Right hindlimb (tissue), 1 donor: ENCODE measurements around the gene ZNF285.
"Not testable (repeated sequence)": the region's sequence is repeated elsewhere in the genome, so short reads cannot be mapped to it uniquely, and the experiment has no call there.

ENCODE experiments used
- DNase-seq: peaks from one replicate; pipeline ENCODE4 v3.0.0-alpha.2; 2018

The ZNF285 gene

DNA sequence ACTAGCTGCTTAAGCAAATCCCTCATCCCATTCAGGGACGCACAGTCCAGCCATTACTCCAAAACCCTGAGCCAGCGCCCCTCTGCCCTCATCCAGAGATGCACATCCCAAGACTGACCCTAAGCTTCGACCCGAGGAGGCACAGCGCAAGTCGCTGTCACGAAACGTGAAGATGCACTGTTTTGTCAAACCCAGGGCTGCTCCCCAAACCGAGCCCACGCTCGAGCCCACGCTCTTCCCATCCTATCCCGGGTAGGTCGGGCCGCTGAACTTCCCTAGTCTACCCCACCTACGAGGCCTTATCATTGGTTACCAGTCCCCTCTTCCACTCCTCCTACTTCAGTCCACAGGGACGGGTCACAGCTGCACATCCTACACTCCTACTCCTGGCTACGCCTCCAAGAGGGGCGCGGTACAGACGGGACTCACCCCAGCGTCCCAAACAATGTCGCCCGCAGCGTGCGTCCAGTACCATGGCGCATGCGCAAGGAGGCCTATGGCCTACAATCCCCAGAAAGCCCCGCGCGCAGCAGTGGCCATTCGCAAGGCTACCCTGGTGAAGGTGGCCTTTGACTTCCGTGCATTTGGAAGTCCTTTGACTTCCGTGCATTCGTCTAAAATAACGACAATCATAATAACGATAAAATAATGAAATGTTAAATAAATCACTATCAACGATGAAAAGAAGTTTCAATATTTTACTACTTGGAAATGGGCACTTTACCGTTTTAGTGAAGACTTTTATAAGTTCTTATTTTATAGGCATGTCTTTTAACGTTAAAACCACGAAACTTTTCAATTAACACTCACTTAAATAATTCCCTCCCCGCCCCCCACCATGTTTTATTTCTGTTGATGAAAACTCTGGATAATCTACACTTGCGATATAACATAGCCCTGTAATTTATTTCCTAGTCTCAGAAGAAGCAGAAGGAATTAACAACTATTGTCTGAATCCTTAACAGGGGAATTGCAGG is at the start of gene ZNF285:
ZNF285 (minus strand) TSS at position 470 of the 977 bp plus-strand sequence. CDS start 4,395 bp downstream, outside the sequence.
- peak; percentile 98 for DNase-seq

- DNase-seq, result peak; percentile 93
Observed at GRCh38 chr19:44447916-44448674, 46.7 kb upstream of the ZNF285 start, which contains the start of gene ZNF229. TSS of gene ZNF229 (minus strand) at chr19:44448472. CDS start at chr19:44442847, 5,625 bp downstream.

- DNase-seq, result no peak
Observed at GRCh38 chr19:44438441-44438840, 37.0 kb upstream of the ZNF285 start.

GRCh38 chr19:44435441-44435840 is 34.0 kb upstream of the ZNF285 start:
- no peak for DNase-seq

DNA sequence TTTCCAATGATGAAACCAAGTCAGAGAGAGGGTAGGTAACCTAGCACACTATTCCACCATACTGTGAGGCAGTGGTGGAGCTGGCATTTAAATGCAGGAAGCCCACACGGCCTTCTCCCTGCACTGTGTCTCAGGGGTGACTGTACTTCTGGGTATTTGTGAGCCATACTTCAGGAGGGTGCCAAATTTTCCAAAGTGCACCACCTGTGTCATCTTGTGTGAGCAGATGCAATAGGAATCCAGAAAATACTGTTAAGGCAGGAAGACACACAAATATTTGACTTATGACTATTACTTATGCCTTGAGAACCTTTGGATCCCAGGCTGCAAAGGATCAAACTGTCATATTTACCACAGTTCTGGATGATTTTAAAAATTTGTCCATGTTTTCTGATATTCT is 29.5 kb upstream of the ZNF285 start:
- no peak for DNase-seq

- not testable (repeated sequence) for DNase-seq
Observed at GRCh38 chr19:44415553-44415952, 14.1 kb upstream of the ZNF285 start.

DNA sequence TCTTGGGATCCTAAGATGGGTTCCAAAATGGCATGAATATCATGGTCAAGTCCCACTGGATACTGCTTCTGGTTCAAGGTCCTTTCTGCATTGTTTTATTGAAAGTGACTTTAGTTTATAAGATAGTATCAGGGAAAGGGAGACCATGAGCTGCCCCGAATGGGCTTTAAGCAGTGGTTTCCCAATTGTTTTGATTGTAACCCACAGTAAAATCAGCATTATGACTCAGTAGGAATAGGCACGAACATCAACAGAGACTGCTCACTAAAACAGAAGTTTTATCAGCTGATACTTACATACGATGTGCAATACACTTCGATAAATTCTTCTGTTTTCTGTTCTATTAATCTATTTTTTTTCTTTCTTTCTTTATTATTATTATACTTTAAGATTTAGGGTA is 12.1 kb downstream of the ZNF285 start:
- DNase-seq, result not testable (repeated sequence)

DNA sequence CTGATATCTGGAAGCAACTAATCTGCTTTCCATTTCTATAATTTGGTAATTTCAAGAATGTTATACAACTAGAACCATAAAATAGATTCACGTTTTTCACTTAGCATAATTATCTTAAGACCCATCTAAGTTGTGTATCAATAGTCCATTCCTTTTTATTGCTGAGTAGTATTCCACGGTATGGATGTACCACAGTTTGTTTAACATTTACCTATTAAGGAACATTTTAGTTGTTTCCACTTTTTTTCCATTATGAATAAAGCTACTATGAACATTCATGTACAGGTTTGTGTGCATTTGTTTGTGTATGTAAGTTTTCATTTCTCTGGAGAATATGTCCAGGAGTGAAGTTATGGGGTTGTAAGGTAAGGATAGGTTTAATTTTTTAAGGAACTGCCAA is 26.6 kb downstream of the ZNF285 start:
- DNase-seq, result no peak

DNA sequence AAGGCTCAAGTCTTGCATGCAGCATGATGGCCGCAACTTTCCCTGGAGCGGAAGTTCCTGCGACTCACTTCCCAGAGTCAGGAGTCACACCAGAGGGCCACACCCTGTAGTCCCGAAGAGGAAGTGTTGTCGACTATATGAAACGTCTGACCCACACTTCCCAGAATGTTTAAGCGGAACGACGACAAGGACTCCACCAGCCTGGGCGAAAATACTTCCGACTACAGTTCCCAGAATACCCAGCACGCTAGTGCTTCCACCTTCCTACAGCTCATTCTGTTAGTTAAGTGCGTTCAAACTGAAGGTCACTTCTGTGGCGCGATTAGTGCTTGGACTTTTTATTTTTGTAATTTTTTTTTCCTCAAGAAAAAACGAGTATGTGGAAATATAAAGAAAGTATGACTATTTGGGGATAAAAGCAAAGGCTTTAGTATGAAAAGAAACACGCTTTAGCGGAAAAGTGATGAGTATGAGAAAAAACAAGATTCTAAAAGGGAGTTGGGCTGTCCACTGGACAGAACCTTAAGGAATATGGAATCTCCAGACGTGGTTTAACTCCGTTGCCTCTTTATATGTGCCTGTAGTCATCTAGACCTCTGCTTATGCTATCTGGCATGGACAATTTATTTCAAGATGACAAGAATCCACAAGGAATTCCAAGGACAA is 29.5 kb downstream of the ZNF285 start:
- no peak for DNase-seq

DNA sequence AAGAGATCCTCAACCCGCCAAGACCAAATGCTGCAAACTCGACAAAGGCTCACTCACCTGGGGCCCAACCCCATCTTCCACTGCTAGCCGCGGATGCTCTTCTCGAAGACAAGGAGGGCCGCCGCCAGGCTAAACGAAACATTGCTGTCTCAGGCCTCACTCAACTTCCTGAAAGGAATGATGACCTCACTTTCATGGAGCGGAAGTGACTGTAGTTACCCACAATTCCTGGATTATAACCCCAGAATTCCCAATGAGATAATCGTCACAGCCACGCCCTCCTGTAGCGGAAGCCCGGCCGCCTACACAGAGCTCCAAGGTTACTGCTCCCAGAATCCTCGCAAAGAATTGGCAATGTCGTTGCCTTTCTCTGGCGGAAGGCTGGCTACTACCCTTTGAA is 34.4 kb downstream of the ZNF285 start:
- no peak for DNase-seq

DNA sequence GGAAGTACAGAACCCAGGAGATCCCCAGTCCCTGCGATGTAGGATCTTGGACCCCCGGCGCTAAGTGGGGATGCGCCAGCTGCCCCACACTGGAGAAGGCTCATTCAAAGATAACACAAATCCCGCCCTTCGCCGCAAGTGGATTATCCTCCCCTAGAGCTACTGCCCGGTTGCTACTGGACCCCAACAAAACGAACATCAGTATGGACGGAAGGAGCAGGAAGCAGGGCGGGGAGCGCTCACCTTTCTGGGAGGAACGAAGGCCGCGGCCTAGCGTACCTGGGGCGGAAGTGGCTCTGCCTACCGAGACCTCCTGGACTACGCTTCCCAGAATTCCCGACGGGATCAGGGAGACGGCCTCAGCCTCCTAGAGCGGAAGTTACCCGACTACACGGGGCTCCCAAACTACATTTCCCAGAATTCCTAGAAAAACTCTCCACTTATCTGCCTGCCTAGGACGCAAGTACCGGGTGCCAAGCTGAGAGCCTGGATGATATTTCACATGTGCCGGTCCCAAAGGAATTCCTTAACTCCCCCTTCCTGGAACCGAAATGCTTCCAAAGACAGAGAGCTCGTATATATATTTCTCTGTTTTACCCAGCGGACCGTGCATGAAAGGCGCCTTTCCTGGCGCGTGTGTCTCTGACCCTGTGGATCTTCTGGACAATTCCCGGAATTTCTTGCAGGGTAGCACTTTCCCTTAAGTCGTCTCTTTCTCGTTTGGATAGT is 44.9 kb downstream of the ZNF285 start, which contains the start of gene ZNF112:
ZNF112 (minus strand) TSS at position 298 of the 729 bp plus-strand sequence. CDS start 16,141 bp downstream, outside the sequence.
- DNase-seq, result peak; percentile 94

- DNase-seq, result no peak
Observed at GRCh38 chr19:44346556-44346955, 54.9 kb downstream of the ZNF285 start.

DNA sequence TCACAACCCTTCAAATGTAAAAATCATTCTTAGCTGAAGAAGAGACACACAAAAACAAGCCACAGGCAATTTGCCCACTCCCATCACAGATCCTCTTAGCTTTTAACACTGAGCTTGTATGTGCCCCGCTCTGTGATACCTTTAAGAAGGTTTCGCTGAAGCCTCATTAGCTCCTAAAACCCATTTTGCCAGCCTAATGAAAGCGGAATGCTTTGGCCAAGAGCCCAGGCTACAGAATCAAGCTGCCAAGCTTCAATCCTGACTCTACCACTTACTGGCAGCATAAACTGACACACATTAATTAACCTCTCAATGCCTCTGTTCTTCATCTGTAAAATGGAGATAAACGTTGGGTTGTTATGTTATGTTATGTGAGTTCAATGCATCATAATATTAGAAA is 55.4 kb downstream of the ZNF285 start:
- DNase-seq, result no peak

DNA sequence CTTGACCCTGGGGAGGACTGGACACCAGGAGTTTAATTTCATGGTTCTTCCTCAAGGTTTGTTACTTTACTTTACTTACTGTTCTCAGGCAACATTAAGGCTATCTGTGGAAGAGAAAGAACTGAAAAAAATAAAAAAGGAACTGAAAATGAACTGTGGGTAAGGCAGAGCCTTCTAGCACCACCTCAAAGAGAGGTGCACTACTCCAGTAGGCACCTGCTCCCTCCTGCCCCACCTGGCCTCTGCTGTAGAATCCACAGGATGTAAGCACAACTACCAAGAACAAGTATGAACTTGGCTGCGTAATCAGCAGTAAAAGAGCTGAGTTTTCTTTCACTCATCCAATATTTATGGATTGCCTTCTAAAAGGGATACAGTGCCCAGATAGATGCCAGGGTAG is 57.2 kb downstream of the ZNF285 start:
- no peak for DNase-seq

DNA sequence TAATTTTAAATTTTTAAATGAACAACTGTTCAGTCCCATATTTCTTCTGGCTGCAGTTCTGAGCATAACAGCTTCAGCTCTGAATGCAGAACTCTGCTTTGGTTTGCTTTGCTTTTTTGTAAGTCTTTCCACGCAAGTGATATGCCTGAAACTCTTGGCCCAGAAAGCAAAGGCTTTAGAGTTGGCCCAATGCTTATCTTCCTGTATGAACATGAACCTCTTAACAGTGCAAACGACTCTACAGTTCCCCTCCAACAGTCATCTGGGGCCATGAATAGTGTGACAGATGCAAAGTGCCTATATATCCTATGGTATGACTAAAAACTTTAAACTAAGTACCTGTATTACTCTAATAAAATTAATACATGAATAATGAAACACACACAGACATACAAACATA is 59.6 kb downstream of the ZNF285 start:
- DNase-seq, result no peak

DNA sequence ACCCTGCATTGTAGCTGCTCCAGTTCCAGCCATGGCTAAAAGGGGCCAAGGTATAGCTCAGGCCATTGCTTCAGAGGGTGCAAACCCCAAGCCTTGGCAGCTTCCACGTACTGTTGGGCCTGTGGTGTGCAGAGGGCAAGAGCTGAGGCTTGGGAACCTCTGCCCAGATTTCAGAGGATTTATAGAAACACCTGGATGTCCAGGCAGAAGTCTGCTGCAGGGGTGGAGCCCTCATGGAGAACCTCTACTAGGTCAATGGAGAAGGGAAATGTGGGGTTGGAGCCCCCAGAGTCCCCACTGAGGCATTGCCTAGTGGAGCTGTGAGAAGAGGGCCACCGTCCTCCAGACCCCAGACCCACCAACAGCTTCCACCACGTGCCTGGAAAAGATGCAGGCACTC is 66.8 kb downstream of the ZNF285 start:
- DNase-seq, result not testable (repeated sequence)
